ENCODE measurements around the gene CLEC2D.

GRCh38 chr12:9661720-9662119 lies 7.8 kb upstream of the CLEC2D start:
- no peak for TF ChIP-seq POLR2AphosphoS5 (IDR thresholded peaks at IDR 0.05; ENCODE audit: low read depth, low read length)
- TF ChIP-seq PAX5 (IDR thresholded peaks at IDR 0.05; ENCODE audit: insufficient read depth, low read length, severe bottlenecking) = no peak

Measured in GM12891 (cell line).